ENCODE results near the gene LRIG3.
"Not testable (repeated sequence)": the region's sequence is repeated elsewhere in the genome, so short reads cannot be mapped to it uniquely, and the experiment has no call there.

LRIG3 gene

GRCh38 chr12:58905422-58905821, 14.9 kb downstream of the LRIG3 start:
- DNase-seq (ENCODE audit: low spot score): no peak

GRCh38 chr12:58902726-58903125, 17.6 kb downstream of the LRIG3 start:
- DNase-seq (ENCODE audit: low spot score): not testable (repeated sequence)

GRCh38 chr12:58901664-58902063, 18.6 kb downstream of the LRIG3 start:
- DNase-seq (ENCODE audit: low spot score): no peak

DNA sequence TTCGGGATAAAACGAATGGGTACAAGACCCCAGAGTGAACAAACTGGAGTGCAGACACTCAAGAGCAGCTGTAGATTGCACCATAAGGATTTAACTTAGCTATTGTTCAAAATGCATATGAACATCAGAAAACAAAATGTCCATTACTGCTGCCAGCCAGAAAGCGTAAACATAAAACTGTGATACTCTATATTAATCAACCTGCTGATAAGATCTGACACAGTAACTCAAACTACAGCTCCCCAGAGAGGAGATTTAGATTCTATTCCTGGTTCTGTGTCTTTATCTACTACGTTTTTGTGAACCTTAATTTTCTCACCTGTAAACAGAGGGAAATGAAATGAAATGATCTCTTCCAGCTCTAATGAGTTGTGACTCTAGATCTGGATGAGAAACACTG, 22.3 kb downstream of the LRIG3 start:
- DNase-seq (ENCODE audit: low spot score): no peak

GRCh38 chr12:58896278-58896677, 24.0 kb downstream of the LRIG3 start:
- DNase-seq (ENCODE audit: low spot score): no peak

DNA sequence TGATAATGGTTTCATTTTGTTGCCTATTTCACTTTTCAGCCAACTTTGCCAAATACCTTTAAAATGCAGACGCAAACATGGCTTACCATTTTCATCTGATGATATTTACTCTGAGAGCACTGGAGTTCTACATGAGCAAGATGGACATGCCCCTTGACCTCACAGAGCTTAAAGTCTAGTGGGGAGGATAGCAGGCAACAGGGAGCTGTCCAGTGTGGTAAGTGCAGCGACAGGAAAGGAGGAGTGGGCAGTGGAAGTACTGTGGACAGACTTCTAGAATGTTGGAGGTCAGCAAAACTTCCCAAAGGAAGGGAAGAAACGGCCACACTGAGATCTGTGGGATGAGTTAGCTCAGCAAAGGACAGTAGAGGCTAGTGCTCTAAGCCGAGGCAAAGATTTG, 25.3 kb downstream of the LRIG3 start:
- no peak for DNase-seq (ENCODE audit: low spot score)

GRCh38 chr12:58894040-58894439, 26.3 kb downstream of the LRIG3 start:
- DNase-seq (ENCODE audit: low spot score): no peak

- DNase-seq (ENCODE audit: low spot score): no peak
These were observed 26.8 kb downstream of the LRIG3 start for GRCh38 chr12:58893495-58893894.

GRCh38 chr12:58889557-58889956, 30.7 kb downstream of the LRIG3 start:
- DNase-seq (ENCODE audit: low spot score): no peak

DNA sequence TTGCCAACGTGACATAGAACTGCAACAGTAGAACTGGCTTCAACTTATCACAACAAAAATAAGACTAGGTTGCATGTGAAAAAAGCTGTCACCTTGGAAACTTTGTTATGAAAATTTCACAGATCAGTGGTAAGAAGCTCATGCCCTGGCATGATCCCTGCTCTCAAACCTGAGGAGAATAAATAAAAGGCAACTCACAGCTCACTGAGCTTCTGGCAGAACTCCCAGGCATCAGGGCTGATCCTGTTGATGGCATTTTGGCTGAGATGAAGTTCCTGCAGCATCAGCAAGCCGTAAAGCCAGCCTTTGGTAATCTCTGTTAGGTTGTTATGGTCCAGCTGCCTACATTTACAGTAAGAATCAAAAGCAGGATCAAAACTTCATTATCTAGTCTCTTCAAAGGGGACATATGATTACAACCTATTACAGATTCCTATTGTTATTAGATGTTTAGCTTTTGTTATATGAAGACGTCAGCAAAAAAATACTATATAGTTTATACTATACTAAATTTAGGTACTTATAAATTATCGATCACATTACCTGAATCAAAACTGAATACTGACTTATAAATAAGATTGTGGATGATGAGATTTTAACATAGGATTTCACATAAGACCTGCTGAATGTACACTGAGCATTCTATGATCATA, 32.0 kb downstream of the LRIG3 start:
- DNase-seq (ENCODE audit: low spot score): no peak

- no peak for DNase-seq (ENCODE audit: low spot score)
These were observed 33.2 kb downstream of the LRIG3 start for GRCh38 chr12:58887068-58887467.

DNA sequence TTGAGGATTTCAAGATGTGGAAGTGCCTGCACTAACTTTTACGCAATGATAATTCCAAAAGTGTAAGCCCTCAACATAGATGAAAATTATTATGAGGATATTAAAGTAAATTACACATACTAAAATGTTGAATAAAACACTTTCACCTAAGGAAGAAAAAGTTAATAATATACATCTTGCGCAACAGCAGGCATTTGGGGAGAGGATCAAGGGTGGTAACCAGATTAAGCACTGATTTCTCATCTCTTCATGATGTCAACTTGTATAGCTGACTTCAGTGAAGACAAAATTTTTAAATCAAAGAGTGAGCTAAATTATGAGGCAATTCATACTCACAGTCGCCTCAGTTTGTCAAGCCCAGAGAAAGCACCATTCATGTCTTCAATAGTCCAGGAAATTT, 33.8 kb downstream of the LRIG3 start:
- no peak for DNase-seq (ENCODE audit: low spot score)

GRCh38 chr12:58884916-58885315, 35.4 kb downstream of the LRIG3 start:
- no peak for DNase-seq (ENCODE audit: low spot score)

- DNase-seq (ENCODE audit: low spot score): no peak
These were observed 36.5 kb downstream of the LRIG3 start for GRCh38 chr12:58883576-58884334.

DNA sequence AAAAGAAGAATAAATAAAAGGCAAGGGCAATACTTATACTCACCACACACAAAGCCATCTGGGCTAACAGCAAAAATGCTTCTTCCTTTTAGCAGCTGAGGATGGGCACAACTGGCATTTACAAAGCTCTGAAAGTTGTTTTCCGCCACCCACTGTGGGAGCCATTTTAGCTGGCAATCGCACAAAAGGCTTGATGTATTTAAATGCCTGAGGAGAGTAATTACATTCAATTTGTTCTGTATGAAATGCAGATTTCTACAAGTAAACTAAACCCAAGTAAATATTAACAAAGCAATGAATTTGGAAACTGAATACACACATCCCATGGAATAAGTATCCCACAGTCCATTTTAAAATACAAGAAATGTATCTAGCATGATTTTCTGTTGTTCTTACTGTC, 37.5 kb downstream of the LRIG3 start:
- no peak for DNase-seq (ENCODE audit: low spot score)

DNA sequence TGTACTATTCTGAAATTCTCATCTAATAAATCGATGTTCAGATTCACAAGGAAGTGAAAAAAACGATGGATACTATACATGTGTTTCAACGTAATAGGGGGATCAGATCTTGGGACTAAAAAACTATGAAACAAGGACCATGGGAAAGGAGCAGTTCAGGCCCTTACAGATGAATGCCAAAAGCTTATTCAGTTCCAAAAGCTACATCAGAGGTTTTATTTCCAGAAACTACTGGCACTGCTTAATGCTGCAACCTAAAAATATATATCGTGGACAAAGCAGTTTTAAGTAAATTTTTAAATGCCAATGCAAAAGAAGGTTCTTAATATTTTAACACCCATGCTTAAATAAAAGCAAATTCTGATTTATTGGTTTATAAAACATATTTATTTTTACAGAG, 38.5 kb downstream of the LRIG3 start:
- DNase-seq (ENCODE audit: low spot score): no peak

- DNase-seq (ENCODE audit: low spot score): no peak
These were observed 39.7 kb downstream of the LRIG3 start for GRCh38 chr12:58880639-58881038.

- DNase-seq (ENCODE audit: low spot score): no peak
These were observed 43.0 kb downstream of the LRIG3 start for GRCh38 chr12:58877243-58877743.

- DNase-seq (ENCODE audit: low spot score): no peak
These were observed 46.8 kb downstream of the LRIG3 start for GRCh38 chr12:58873496-58873895.

GRCh38 chr12:58871556-58871955, 48.7 kb downstream of the LRIG3 start:
- DNase-seq (ENCODE audit: low spot score): no peak

DNA sequence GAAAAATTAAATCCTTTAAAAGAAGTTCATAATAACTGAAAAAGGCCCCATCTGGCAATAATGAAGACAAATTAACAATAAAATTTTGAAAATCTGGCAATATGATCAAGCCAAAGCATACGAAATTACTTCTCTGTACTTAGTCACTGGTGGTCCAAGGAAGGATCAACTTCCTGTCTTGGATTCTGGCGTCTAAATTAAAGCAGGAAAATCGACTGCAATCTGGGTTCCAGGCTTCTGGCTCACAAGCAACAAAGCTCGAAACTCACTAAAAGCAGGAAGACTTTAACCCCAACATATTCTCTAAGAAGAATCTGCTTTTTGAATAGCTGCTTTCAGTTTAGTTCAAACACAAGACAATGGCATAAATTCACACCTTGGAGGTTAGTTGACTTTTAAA, 49.7 kb downstream of the LRIG3 start:
- DNase-seq (ENCODE audit: low spot score): no peak

DNA sequence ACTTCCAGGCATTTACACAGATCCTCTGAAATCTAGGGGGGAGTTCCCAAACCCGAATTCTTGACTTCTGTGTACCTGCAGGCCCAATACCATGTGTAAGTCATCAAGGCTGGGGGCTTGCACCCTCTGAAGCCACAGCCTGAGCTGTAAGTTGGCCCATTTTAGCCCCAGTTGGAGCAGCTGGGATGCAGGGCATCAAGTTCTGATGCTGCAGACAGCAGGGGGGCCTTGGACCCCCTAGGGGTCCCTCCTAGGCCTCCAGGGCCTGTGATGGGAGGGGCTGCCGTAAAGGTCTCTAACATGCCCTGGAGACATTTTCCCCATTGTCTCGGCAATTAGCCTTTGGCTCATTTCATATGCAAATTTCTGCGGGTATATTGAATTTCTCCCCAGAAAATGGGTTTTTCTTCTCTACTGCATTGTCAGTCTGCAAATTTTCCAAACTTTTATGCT, 59.5 kb downstream of the LRIG3 start:
- DNase-seq (ENCODE audit: low spot score): no peak

DNA sequence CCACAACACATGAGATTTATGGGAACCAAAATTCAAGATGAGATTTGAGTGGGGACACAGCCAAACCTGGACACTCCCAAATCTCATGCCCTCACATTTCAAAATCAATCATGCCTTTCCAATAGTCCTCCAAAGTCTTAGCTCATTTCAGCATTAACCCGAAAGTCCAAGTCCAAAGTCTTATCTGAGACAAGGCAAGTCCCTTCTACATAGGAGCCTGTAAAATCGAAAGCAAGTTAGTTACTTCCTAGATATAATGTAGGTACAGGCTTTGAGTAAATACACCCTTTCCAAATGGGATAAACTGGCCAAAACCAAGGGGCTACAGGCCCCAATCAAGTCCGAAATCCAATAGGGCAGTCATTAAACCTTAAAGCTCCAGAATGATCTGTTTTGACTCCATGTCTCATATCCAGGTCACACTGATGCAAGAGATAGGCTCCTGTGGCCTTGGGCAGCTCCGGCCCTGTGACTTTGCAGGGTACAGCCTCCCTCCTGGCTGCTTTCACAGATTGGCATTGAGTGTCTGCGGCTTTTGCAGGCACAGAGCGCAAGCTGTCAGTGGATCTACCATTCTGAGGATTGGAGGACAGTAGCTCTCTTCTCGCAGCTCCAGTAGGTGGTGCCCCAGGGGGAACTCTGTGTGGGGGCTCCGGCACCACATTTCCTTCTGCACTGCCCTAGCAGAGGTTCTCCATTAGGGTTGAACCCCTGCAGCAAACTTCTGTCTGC, 60.1 kb downstream of the LRIG3 start:
- DNase-seq (ENCODE audit: low spot score): no peak

All from germinal center (tissue), 1 donor.